ENCODE measurements around the gene RRP8. TPM values are rescaled to one million over a fixed set of nuclear protein-coding genes. Genes with fewer than 3 reads are reported as not detected.

RRP8 gene
- total and polyA plus RNA-seq, 9 of the 15 experiments (the other 6 are each of a cell fraction or from before 2014, with no cell fraction given): 5.7 to 47.3 (median 32.6) TPM

- TF ChIP-seq ZBTB5 (IDR thresholded peaks at IDR 0.05): no peak
- TF ChIP-seq CC2D1A (IDR thresholded peaks at IDR 0.05): peak; percentile 82
- peak; percentile 26 to 84; a peak in 2 of 4 replicates for TF ChIP-seq HDAC1 (IDR thresholded peaks at IDR 0.05)
- no peak for TF ChIP-seq SRF (CRISPR knock-in tag; IDR thresholded peaks at IDR 0.05)
- no peak for TF ChIP-seq TSHZ1 (CRISPR knock-in tag; IDR thresholded peaks at IDR 0.05)
- peak; percentile 54 for TF ChIP-seq ZNF592 (IDR thresholded peaks at IDR 0.05)
- 0 out of 2 replicates have a peak, but pooled peaks have one; percentile 7 for TF ChIP-seq ETV1 (tag; conservative IDR thresholded peaks at IDR 0.05; ENCODE audit: low read depth)
- TF ChIP-seq ZNF395 (CRISPR knock-in tag; IDR thresholded peaks at IDR 0.05): 0 out of 2 replicates have a peak, but pooled peaks have one; percentile 7
- TF ChIP-seq NCOA1 (IDR thresholded peaks at IDR 0.05; ENCODE audit: low read depth): peak; percentile 69; the same call in 1 of the 2 replicates
- TF ChIP-seq ZNF436 (CRISPR knock-in tag; IDR thresholded peaks at IDR 0.05): no peak
- peak; percentile 97 for TF ChIP-seq SMARCA4 (IDR thresholded peaks at IDR 0.05)
- no peak for TF ChIP-seq TGIF2 (CRISPR knock-in tag; IDR thresholded peaks at IDR 0.05)
- no peak for TF ChIP-seq PCBP2 (IDR thresholded peaks at IDR 0.05; ENCODE audit: low read depth, low read length, poor library complexity, severe bottlenecking)
- TF ChIP-seq CBFA2T3 (IDR thresholded peaks at IDR 0.05): peak; percentile 94
- no peak for TF ChIP-seq ZNF133 (CRISPR knock-in tag; IDR thresholded peaks at IDR 0.05)
- TF ChIP-seq CBFB (CRISPR knock-in tag; IDR thresholded peaks at IDR 0.05): no peak
Observed at GRCh38 chr11:6554828-6555706, 48.3 kb downstream of the RRP8 start (continued).

Measured in K562 (cell line).